Breast epithelium (tissue), 3 donors: Measurements from ENCODE around the gene SNPH.

ENCODE experiments used
- POLR2A ChIP-seq: fragments of 450-650 bp; IDR thresholded peaks from one replicate; pipeline ENCODE4 v1.6.1; 2016; ENCODE audit warnings: antibody characterized with exemption, mild to moderate bottlenecking, moderate library complexity
- POLR2AphosphoS5 ChIP-seq, 3 donors: sonication (generic); formaldehyde crosslinking; IDR thresholded peaks; one replicate each; pipeline ENCODE4 v1.6.1; 2017; ENCODE audit warnings: antibody characterized with exemption in 3 of 3
- TF ChIP-seq, protein P1 (sequence below), 3 donors: fragments of 450-650 bp; IDR thresholded peaks; one replicate each; pipeline ENCODE4 v1.5.1; 2016 to 2017; ENCODE audit warnings: antibody characterized with exemption in 3 of 3, mild to moderate bottlenecking in 3 of 3, moderate library complexity in 3 of 3

DNA sequence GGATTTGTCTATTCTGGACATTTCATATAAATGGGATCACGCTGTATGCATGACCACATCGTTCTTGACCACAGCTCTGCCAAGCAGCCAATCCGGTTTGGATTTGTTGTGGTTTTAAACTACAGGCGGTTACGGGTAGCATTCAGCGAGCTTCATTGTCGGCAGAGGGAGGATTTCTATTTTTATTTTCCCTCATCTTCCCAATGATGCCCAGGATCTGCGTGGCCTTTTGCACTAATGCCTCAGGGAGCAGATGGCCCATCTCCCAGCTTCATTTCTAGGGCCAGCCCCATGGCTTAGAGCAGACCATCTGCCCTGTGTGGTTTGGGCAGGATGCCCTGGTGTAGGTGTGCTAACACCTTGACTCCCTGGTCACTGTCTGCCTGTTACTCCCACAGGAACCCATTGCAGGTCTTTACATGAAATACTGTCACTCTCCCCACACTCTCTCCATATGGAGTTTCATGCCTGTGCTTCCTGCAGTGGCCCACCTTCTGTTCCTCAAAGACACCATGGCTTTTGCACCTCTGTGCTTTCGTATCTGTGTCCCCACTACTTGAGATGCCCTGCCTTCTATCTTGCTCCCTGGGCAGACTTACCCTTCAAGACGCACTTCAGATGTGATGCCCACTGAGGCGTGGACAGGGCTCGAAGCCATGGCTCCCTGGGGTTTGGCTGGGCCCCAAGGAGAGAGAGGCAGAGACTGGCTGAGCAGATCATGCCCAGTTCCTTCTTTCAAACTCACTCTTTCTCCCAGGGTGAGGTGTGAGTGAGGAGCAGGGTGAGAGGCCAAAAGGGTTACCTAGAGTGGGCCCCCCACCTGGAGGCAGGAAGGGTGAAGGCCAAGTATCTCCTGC is 36.8 kb downstream of the SNPH start:
- TF ChIP-seq, protein P1, sequence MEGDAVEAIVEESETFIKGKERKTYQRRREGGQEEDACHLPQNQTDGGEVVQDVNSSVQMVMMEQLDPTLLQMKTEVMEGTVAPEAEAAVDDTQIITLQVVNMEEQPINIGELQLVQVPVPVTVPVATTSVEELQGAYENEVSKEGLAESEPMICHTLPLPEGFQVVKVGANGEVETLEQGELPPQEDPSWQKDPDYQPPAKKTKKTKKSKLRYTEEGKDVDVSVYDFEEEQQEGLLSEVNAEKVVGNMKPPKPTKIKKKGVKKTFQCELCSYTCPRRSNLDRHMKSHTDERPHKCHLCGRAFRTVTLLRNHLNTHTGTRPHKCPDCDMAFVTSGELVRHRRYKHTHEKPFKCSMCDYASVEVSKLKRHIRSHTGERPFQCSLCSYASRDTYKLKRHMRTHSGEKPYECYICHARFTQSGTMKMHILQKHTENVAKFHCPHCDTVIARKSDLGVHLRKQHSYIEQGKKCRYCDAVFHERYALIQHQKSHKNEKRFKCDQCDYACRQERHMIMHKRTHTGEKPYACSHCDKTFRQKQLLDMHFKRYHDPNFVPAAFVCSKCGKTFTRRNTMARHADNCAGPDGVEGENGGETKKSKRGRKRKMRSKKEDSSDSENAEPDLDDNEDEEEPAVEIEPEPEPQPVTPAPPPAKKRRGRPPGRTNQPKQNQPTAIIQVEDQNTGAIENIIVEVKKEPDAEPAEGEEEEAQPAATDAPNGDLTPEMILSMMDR (IDR thresholded peaks at IDR 0.05) = no peak
- TF ChIP-seq POLR2AphosphoS5 (IDR thresholded peaks at IDR 0.05) (no peak), POLR2A (no peak)
